Suprapubic skin (tissue), 4 donors: ENCODE results near the gene SLC7A4. TPM values are rescaled to one million over a fixed set of nuclear protein-coding genes. Genes with fewer than 3 reads are reported as not detected.

Experiments
- DNase-seq, 2 donors: peaks; one replicate each; pipeline ENCODE4 v3.0.0-alpha.2; 2019; ENCODE audit warnings: low spot score in 2 of 2
- H3K27ac ChIP-seq: fragments of 200-600 bp; sonication (generic); one replicate; pipeline ENCODE4 v1.5.1; 2019
- H3K27me3 ChIP-seq: fragments of 200-600 bp; sonication (generic); one replicate; pipeline ENCODE4 v1.5.1; 2019
- H3K36me3 ChIP-seq: fragments of 200-600 bp; sonication (generic); one replicate; pipeline ENCODE4 v1.5.1; 2019
- H3K4me1 ChIP-seq: fragments of 200-600 bp; sonication (generic); one replicate; pipeline ENCODE4 v1.5.1; 2019
- H3K4me3 ChIP-seq: fragments of 200-600 bp; sonication (generic); one replicate; pipeline ENCODE4 v1.5.1; 2019; ENCODE audit warnings: mild to moderate bottlenecking
- H3K9me3 ChIP-seq: fragments of 200-600 bp; sonication (generic); one replicate; pipeline ENCODE4 v1.5.1; 2019
- EP300 ChIP-seq: sonication (generic); formaldehyde crosslinking; IDR thresholded peaks from one replicate; pipeline ENCODE4 v1.6.1; 2017; ENCODE audit warnings: antibody characterized with exemption
- POLR2A ChIP-seq, 2 donors: fragments of 450-650 bp; IDR thresholded peaks; one replicate each; pipeline ENCODE4 v1.6.1; 2017; ENCODE audit warnings: antibody characterized with exemption in 2 of 2, mild to moderate bottlenecking in 2 of 2, moderate library complexity in 2 of 2
- POLR2AphosphoS5 ChIP-seq, 3 donors: sonication (generic); formaldehyde crosslinking; IDR thresholded peaks; one replicate each; pipeline ENCODE4 v1.6.1; 2017; ENCODE audit warnings: antibody characterized with exemption in 3 of 3
- WGBS: methylation state at CpG from one replicate; pipeline ENCODE4 v1.1.5; 2018; 5-methylcytosine and 5-hydroxymethylcytosine counted together
- total RNA-seq, 4 donors: library from RNA; depleted of rRNA; stranded (reverse); fragments of >200 nt; gene quantifications; one replicate each; pipeline ENCODE4 v1.1.0, GENCODE V29; 2016
- TF ChIP-seq, protein P1 (sequence below), 2 donors: fragments of 200-600 bp in 1 of 2; fragments of 450-650 bp in 1 of 2; sonication (generic) in 1 of 2; IDR thresholded peaks; one replicate each; pipeline ENCODE4 v1.5.1; 2016 to 2019; ENCODE audit warnings: antibody characterized with exemption in 2 of 2, mild to moderate bottlenecking in 1 of 2, moderate library complexity in 1 of 2

Gene SLC7A4, protein sequence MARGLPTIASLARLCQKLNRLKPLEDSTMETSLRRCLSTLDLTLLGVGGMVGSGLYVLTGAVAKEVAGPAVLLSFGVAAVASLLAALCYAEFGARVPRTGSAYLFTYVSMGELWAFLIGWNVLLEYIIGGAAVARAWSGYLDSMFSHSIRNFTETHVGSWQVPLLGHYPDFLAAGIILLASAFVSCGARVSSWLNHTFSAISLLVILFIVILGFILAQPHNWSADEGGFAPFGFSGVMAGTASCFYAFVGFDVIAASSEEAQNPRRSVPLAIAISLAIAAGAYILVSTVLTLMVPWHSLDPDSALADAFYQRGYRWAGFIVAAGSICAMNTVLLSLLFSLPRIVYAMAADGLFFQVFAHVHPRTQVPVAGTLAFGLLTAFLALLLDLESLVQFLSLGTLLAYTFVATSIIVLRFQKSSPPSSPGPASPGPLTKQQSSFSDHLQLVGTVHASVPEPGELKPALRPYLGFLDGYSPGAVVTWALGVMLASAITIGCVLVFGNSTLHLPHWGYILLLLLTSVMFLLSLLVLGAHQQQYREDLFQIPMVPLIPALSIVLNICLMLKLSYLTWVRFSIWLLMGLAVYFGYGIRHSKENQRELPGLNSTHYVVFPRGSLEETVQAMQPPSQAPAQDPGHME
- total RNA-seq = 1 to 10 TPM in 3 of 4 donors, under 1 TPM in 1; 0.48 to 2.2 (median 1.6) TPM

DNA sequence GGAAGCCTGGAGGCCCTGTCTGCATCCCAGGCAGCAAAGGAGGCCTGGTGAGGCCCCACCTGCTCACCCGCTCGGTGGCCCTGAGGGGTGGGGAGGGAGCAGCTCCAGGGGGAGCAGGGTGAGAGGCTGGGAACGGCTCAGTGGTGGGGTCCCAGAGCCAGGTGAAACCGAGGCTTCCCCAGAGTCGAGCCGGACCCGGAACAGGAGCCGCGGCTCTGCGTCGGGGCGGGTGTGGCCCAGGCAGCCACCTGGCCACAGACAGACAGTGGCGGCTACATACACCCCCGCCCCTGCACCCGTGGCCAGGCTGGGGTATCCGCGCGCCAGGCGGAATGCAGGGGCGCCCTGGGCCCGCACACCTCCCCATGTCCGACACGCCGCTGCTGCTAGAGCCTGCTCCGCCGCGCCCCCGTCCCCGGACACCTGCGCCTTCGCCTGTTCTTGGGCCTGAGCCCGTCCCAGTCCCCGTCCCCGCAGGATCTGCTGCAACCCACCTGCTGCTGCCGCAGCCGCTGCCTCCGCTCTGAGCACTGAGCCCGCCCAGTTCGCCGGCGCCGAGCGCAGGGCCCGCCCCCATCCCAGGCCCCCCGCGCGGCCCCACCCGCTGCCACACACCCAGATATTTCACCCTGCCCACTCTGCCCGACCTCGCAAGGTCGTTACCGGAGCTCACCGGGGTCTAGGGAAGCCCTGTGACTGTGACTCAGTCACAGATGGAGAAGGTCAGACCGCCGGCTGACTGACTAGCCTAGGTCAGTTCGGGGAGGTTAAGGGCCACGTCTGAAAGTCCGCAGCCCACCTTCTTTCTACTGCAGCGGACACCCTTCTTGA is at the start of gene SLC7A4:
SLC7A4 (minus strand) TSS at position 525 of the 831 bp plus-strand sequence. CDS start 749 bp downstream, outside the sequence.
- WGBS = 5% methylated on average over 13 of the region's 59 CpGs
- no peaks in the 10 kb centered on the region for H3K9me3 ChIP-seq
- H3K27me3 ChIP-seq = peaks cover 29% of the 10 kb centered on the region
- no peak within 1 kb of the TSS for H3K27ac ChIP-seq
- H3K36me3 ChIP-seq = no peaks in the 10 kb centered on the region
- DNase-seq = no peak
- peak within 1 kb of the TSS; percentile 42 for H3K4me3 ChIP-seq
- TF ChIP-seq EP300 = no peak
- TF ChIP-seq, protein P1, sequence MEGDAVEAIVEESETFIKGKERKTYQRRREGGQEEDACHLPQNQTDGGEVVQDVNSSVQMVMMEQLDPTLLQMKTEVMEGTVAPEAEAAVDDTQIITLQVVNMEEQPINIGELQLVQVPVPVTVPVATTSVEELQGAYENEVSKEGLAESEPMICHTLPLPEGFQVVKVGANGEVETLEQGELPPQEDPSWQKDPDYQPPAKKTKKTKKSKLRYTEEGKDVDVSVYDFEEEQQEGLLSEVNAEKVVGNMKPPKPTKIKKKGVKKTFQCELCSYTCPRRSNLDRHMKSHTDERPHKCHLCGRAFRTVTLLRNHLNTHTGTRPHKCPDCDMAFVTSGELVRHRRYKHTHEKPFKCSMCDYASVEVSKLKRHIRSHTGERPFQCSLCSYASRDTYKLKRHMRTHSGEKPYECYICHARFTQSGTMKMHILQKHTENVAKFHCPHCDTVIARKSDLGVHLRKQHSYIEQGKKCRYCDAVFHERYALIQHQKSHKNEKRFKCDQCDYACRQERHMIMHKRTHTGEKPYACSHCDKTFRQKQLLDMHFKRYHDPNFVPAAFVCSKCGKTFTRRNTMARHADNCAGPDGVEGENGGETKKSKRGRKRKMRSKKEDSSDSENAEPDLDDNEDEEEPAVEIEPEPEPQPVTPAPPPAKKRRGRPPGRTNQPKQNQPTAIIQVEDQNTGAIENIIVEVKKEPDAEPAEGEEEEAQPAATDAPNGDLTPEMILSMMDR (IDR thresholded peaks at IDR 0.05) = no peak
- no peak for TF ChIP-seq POLR2A (IDR thresholded peaks at IDR 0.05)
- no peak for TF ChIP-seq POLR2AphosphoS5 (IDR thresholded peaks at IDR 0.05)
- peaks cover 13% of the 10 kb centered on the region for H3K4me1 ChIP-seq

DNA sequence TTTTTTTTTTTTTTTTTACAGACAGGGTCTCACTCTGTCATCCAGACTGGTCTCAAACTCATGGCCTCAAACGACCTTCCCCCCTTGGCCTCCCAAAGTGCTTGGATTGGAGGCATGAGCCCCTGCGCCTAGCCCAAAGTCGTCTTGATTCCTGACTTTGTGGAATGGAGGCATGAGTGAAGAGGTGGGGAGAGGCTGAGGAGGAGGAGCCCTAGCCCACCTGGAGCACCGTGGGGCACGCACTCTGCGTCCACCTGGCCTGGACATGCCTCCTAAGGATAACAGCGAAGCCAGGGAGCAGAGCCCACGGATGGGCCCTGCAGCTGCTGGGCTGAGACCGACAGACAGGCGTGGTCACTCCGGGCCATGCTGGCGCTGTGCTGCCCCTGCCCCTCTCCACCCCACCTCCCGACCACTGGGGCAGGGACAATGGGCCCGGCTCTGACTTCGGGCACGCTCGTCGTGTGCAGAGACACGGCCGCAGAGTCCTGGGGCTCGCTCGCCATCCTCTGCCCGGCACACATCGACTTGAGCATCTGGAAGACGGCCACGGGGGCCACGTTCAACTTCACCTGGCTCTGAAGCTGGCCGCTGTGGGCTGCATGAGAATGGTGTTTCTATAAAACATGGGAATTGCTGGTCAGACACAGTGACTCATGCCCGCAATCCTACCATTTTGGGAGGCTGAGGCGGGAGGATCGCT is 48.2 kb upstream of the SLC7A4 start:
- H3K4me3 ChIP-seq = no peak overlapping the region
- no peaks in the 10 kb centered on the region for H3K36me3 ChIP-seq
- no peak overlapping the region for H3K27ac ChIP-seq
- DNase-seq = no peak
- H3K4me1 ChIP-seq = no peaks in the 10 kb centered on the region
- TF ChIP-seq POLR2AphosphoS5 (IDR thresholded peaks at IDR 0.05) (no peak), POLR2A (IDR thresholded peaks at IDR 0.05) (no peak), EP300 (no peak)
- TF ChIP-seq, protein P1 (IDR thresholded peaks at IDR 0.05) = no peak
- H3K9me3 ChIP-seq = no peaks in the 10 kb centered on the region
- H3K27me3 ChIP-seq = peaks cover 16% of the 10 kb centered on the region
- 81% methylated on average over 18 of the region's 31 CpGs for WGBS

DNA sequence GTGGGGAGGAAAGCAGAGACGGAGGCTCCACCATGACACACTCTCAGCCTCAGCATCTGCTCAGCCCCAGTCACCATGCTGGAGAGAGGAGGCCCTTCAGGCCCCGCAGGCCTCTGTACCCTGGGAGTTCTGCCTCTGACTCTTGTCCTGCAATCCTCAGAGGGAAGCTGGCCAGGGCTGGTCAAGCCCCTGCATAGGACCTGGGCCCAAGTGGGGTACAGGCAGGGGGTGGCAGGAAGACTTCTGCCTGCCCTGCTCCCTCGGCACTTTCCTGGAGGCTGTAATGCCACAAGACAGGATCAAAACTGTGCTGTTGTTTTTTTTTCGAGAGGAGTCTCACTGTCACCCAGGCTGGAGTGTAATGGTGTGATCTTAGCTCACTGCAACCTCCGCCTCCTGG is 47.1 kb upstream of the SLC7A4 start:
- Histone ChIP-seq H3K27me3 (peaks cover 16% of the 10 kb centered on the region), H3K4me1 (no peaks in the 10 kb centered on the region), H3K9me3 (no peaks in the 10 kb centered on the region), H3K4me3 (no peak overlapping the region), H3K36me3 (no peaks in the 10 kb centered on the region), H3K27ac (no peak overlapping the region)
- TF ChIP-seq POLR2AphosphoS5 (IDR thresholded peaks at IDR 0.05) (no peak), POLR2A (IDR thresholded peaks at IDR 0.05) (no peak), EP300 (no peak)
- TF ChIP-seq, protein P1 (IDR thresholded peaks at IDR 0.05) = no peak
- WGBS = 79% methylated on average over 4 of the region's 5 CpGs
- no peak for DNase-seq

DNA sequence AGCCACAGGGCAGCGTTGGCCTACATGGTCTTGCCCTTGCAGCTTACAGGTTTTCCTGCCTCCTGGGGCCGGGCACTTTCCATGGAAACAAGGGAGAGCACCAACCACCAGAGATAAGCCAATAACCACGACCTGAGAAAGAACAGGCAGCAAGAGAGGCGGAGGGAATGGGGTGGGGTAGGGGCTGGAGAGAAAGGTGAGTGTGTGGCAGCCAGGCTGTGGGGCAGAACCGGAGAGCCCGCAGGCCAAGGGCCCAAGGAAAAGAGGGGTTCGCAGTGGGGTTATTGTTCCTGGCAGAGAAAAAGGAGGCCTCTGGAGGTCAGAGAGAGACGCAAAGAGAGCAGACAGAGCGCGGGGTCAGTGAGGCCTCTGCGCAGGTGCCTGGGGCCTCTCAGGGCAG is 46.6 kb upstream of the SLC7A4 start:
- H3K4me1 ChIP-seq = no peaks in the 10 kb centered on the region
- H3K36me3 ChIP-seq = no peaks in the 10 kb centered on the region
- TF ChIP-seq, protein P1 (IDR thresholded peaks at IDR 0.05) = no peak
- no peak for TF ChIP-seq POLR2A (IDR thresholded peaks at IDR 0.05)
- TF ChIP-seq POLR2AphosphoS5 (IDR thresholded peaks at IDR 0.05) = no peak
- H3K27me3 ChIP-seq = peaks cover 16% of the 10 kb centered on the region
- no peak for DNase-seq
- H3K9me3 ChIP-seq = no peaks in the 10 kb centered on the region
- no peak overlapping the region for H3K27ac ChIP-seq
- H3K4me3 ChIP-seq = no peak overlapping the region
- WGBS = 80% methylated on average over 10 of the region's 11 CpGs
